HepG2 (cell line): ENCODE data around the gene MZF1.
"Not testable (repeated sequence)": the region's sequence is repeated elsewhere in the genome, so short reads cannot be mapped to it uniquely, and the experiment has no call there.

ENCODE experiments used
- NFYB ChIP-seq: sonication (generic); formaldehyde crosslinking; IDR thresholded peaks from 2 replicates; pipeline ENCODE4 v1.4.0; 2020; ENCODE audit warnings: missing genetic modification reagents
- POLR2AphosphoS5 ChIP-seq: IDR thresholded peaks from 2 replicates; pipeline ENCODE4 v1.6.1; 2012; ENCODE audit warnings: low read depth, low read length
- RAD21 ChIP-seq: fragments of 450-650 bp; formaldehyde crosslinking; IDR thresholded peaks from 2 replicates; pipeline ENCODE4 v1.5.0; 2020; ENCODE audit warnings: mild to moderate bottlenecking
- YY1 ChIP-seq: IDR thresholded peaks from 2 replicates; pipeline ENCODE4 v1.6.1; 2011; ENCODE audit warnings: low read length, low read depth, moderate library complexity, mild to moderate bottlenecking; ENCODE audit not compliant: insufficient read depth, insufficient replicate concordance
- TF ChIP-seq, protein P1 (sequence below): sonication (generic); formaldehyde crosslinking; IDR thresholded peaks from 2 replicates; pipeline ENCODE4 v1.4.0; 2020; ENCODE audit warnings: mild to moderate bottlenecking, missing genetic modification reagents

DNA sequence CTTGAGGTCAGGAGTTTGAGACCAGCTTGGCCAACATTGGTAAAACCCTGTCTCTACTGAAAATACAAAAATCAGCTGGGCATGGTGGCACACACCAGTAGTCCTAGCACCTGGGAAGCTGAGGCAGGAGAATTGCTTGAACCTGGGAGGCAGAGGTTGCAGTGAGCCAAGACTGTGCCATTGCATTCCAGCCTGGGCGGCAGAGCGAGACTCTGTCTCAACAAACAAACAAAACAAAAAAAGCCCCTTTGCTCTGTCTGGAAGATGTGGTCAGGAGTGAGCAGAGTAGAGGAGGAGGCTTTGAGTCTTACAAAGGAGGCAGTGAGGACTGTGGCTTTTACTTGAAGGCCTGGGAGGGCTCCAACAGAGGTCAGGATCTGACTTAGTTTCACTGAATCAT is 4.4 kb upstream of the MZF1 start:
- not testable (repeated sequence) for TF ChIP-seq NFYB, RAD21, YY1, POLR2AphosphoS5
- TF ChIP-seq, protein P1, sequence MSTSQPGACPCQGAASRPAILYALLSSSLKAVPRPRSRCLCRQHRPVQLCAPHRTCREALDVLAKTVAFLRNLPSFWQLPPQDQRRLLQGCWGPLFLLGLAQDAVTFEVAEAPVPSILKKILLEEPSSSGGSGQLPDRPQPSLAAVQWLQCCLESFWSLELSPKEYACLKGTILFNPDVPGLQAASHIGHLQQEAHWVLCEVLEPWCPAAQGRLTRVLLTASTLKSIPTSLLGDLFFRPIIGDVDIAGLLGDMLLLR (CRISPR knock-in tag): not testable (repeated sequence)
